ENCODE results near the gene FBXO42.
A peak's percentile ranks its signal among the peaks of the same experiment; 100 is the strongest.
"Not testable (repeated sequence)": the region's sequence is repeated elsewhere in the genome, so short reads cannot be mapped to it uniquely, and the experiment has no call there.

Gene FBXO42

GRCh38 chr1:16371725-16372124 lies 19.4 kb upstream of the FBXO42 start:
- no peak for DNase-seq

GRCh38 chr1:16369821-16370220 lies 17.5 kb upstream of the FBXO42 start:
- DNase-seq, result no peak

GRCh38 chr1:16367968-16368890 lies 15.9 kb upstream of the FBXO42 start:
- no peak for DNase-seq

- peak; percentile 53 for DNase-seq
Observed at GRCh38 chr1:16367258-16367967, 15.1 kb upstream of the FBXO42 start.

GRCh38 chr1:16366722-16367257 lies 14.5 kb upstream of the FBXO42 start, which contains the start of gene SZRD1:
Gene SZRD1 (plus strand): TSS chr1:16367242. CDS start chr1:16367258, 16 bp downstream.
- peak; percentile 98 for DNase-seq

- DNase-seq, result not testable (repeated sequence)
Observed at GRCh38 chr1:16365146-16365498, 12.8 kb upstream of the FBXO42 start.

- no peak for DNase-seq
Observed at GRCh38 chr1:16356867-16357266, 4.6 kb upstream of the FBXO42 start.

GRCh38 chr1:16354619-16355018 lies 2.3 kb upstream of the FBXO42 start:
- DNase-seq, result no peak

GRCh38 chr1:16352842-16353535 lies 709 bp upstream of the FBXO42 start:
- DNase-seq, result no peak

GRCh38 chr1:16351456-16351993 lies 755 bp downstream of the FBXO42 start:
- no peak for DNase-seq

GRCh38 chr1:16349847-16350406 lies 2.4 kb downstream of the FBXO42 start:
- DNase-seq, result no peak

GRCh38 chr1:16348414-16349182 lies 3.7 kb downstream of the FBXO42 start:
- no peak for DNase-seq

GRCh38 chr1:16343276-16343675 lies 9.0 kb downstream of the FBXO42 start:
- DNase-seq, result not testable (repeated sequence)

- no peak for DNase-seq
Observed at GRCh38 chr1:16342331-16343062, 9.8 kb downstream of the FBXO42 start.

GRCh38 chr1:16340673-16341072 lies 11.6 kb downstream of the FBXO42 start:
- DNase-seq, result no peak

GRCh38 chr1:16338961-16339360 lies 13.3 kb downstream of the FBXO42 start:
- DNase-seq, result no peak

- DNase-seq, result no peak
Observed at GRCh38 chr1:16334655-16335340, 17.5 kb downstream of the FBXO42 start.

- no peak for DNase-seq
Observed at GRCh38 chr1:16326833-16327404, 25.4 kb downstream of the FBXO42 start.

GRCh38 chr1:16324456-16324890 lies 27.8 kb downstream of the FBXO42 start:
- no peak for DNase-seq

Data from COR-L47 (cell line).